CD4-positive, alpha-beta T cell (primary cell): Measurements from ENCODE around the gene LCN9. TPM values are rescaled to one million over a fixed set of nuclear protein-coding genes. Genes with fewer than 3 reads are reported as not detected.

Source experiments
- ATAC-seq: fragments of 200-7000 bp; cut with Tn5 transposase; one replicate; pipeline ENCODE4 v1.10.0; 2022; ENCODE audit warnings: mild to moderate bottlenecking; ENCODE audit not compliant: poor library complexity
- CTCF ChIA-PET: fragments of 350-600 bp; sonication (Branson Sonifier 250); formaldehyde crosslinking; loops from one replicate; lab custom pipeline; 2021; ENCODE audit warnings: antibody characterized with exemption, inconsistent platforms; lab: Charles Lee
- POLR2A ChIA-PET: fragments of 350-600 bp; sonication (Branson Sonifier 250); formaldehyde crosslinking; loops from one replicate; lab custom pipeline; 2021; ENCODE audit warnings: antibody characterized with exemption, inconsistent platforms; lab: Charles Lee
- DNase-seq, 14 experiments: peaks; one replicate each; pipeline ENCODE4 v3.0.0-alpha.2; 2013 to 2020; ENCODE audit warnings: mixed read lengths in 2 of 14
- H3K27ac ChIP-seq, 2 donors: one replicate each; pipeline versions ENCODE4 v1.5.1 to v1.7.0; 2013; ENCODE audit warnings: low read length in 2 of 2, low read depth in 1 of 2, mild to moderate bottlenecking in 1 of 2
- H3K27me3 ChIP-seq, 2 experiments: 1 replicate in 1 of 2; 2 replicates in 1 of 2; pipeline versions ENCODE4 v1.6.1 to v1.7.0; 2013; ENCODE audit warnings: low read length in 2 of 2, control low read depth in 1 of 2, mild to moderate bottlenecking in 1 of 2, moderate library complexity in 1 of 2; ENCODE audit not compliant: insufficient read depth in 2 of 2, control insufficient read depth in 1 of 2
- H3K36me3 ChIP-seq: one replicate; pipeline ENCODE4 v1.6.1; 2013; ENCODE audit warnings: low read length, control low read depth; ENCODE audit not compliant: insufficient read depth
- H3K4me1 ChIP-seq: one replicate; pipeline ENCODE4 v1.6.1; 2013; ENCODE audit warnings: low read length, control low read depth; ENCODE audit not compliant: insufficient read depth
- H3K4me3 ChIP-seq: one replicate; pipeline ENCODE4 v1.5.1; 2013; ENCODE audit warnings: mild to moderate bottlenecking, low read length, moderate library complexity
- H3K9me3 ChIP-seq, 2 experiments: 1 replicate in 1 of 2; 2 replicates in 1 of 2; pipeline versions ENCODE4 v1.6.1 to v1.7.0; 2013; ENCODE audit warnings: low read length in 2 of 2, mild to moderate bottlenecking in 2 of 2, control low read depth in 1 of 2, moderate library complexity in 1 of 2; ENCODE audit not compliant: control insufficient read depth in 1 of 2, insufficient read depth in 1 of 2
- H3K27ac Mint-ChIP-seq: one replicate; pipeline ENCODE4 v1.8.0; 2020; ENCODE audit warnings: mixed read lengths
- H3K27me3 Mint-ChIP-seq: one replicate; pipeline ENCODE4 v1.8.0; 2021; ENCODE audit warnings: mixed read lengths
- H3K36me3 Mint-ChIP-seq: one replicate; pipeline ENCODE4 v1.8.0; 2021; ENCODE audit warnings: low read depth, mixed read lengths
- H3K4me1 Mint-ChIP-seq: one replicate; pipeline ENCODE4 v1.8.0; 2021; ENCODE audit warnings: low read depth, mixed read lengths
- H3K4me3 Mint-ChIP-seq: one replicate; pipeline ENCODE4 v1.8.0; 2020; ENCODE audit warnings: mild to moderate bottlenecking, mixed read lengths
- H3K9me3 Mint-ChIP-seq: one replicate; pipeline ENCODE4 v1.8.0; 2020; ENCODE audit warnings: mixed read lengths
- CTCF ChIP-seq: fragments of 200-600 bp; IDR thresholded peaks from one replicate; pipeline ENCODE4 v1.8.0; 2022; ENCODE audit warnings: antibody characterized with exemption, mild to moderate bottlenecking
- intact Hi-C, 2 experiments: fragments of 100-400 bp; cut with DNase I in 1 of 2; cut with micrococcal nuclease in 1 of 2; formaldehyde crosslinking; loops; one replicate each; pipeline versions ENCODE4 v1.15.1 to v1.9.0; 2023 to 2025; cut with DNase I, micrococcal nuclease
- total RNA-seq, 174 experiments: library from RNA in 2 of 174; stranded (reverse) in 2 of 174; gene quantifications; one replicate each; pipeline ENCODE4 v1.2.3 and lab custom pipeline; 2021 to 2026

The LCN9 gene
- total RNA-seq, 2 experiments from 2014 or later = not detected

GRCh38 chr9:135711881-135712280 lies 48.8 kb downstream of the LCN9 start:
- intact Hi-C loops = no loop called here
- CTCF ChIA-PET = no interaction called here
- Mint-ChIP-seq H3K9me3 (no peaks in the 10 kb centered on the region), H3K27me3 (peaks cover 30% of the 10 kb centered on the region), H3K4me3 (no peak overlapping the region), H3K4me1 (no peaks in the 10 kb centered on the region), H3K36me3 (no peaks in the 10 kb centered on the region), H3K27ac (no peak overlapping the region)
- H3K27me3 ChIP-seq = peaks cover 20 to 35% of the 10 kb centered on the region in 2 experiments
- H3K4me3 ChIP-seq = no peak overlapping the region
- no peak for ATAC-seq
- H3K36me3 ChIP-seq = no peaks in the 10 kb centered on the region
- no peak for DNase-seq
- no peak overlapping the region for H3K27ac ChIP-seq
- peaks cover 0 to 22% of the 10 kb centered on the region in 2 experiments for H3K9me3 ChIP-seq
- no peaks in the 10 kb centered on the region for H3K4me1 ChIP-seq
- no peak for TF ChIP-seq CTCF
- POLR2A ChIA-PET = no interaction called here

GRCh38 chr9:135712613-135713295 lies 49.6 kb downstream of the LCN9 start:
- DNase-seq = no peak
- Mint-ChIP-seq H3K27me3 (peaks cover 34% of the 10 kb centered on the region), H3K27ac (no peak overlapping the region), H3K36me3 (no peaks in the 10 kb centered on the region), H3K4me1 (no peaks in the 10 kb centered on the region), H3K4me3 (no peak overlapping the region), H3K9me3 (no peaks in the 10 kb centered on the region)
- H3K4me3 ChIP-seq = no peak overlapping the region
- no peak for ATAC-seq
- TF ChIP-seq CTCF = no peak
- no peaks in the 10 kb centered on the region for H3K4me1 ChIP-seq
- peaks cover 20 to 35% of the 10 kb centered on the region in 2 experiments for H3K27me3 ChIP-seq
- ChIA-PET POLR2A (no interaction called here), CTCF (no interaction called here)
- no peak overlapping the region for H3K27ac ChIP-seq
- peaks cover 0 to 18% of the 10 kb centered on the region in 2 experiments for H3K9me3 ChIP-seq
- intact Hi-C loops = no loop called here
- H3K36me3 ChIP-seq = no peaks in the 10 kb centered on the region

- peaks cover 20 to 39% of the 10 kb centered on the region in 2 experiments for H3K27me3 ChIP-seq
- ATAC-seq (no peak), DNase-seq (no peak)
- Mint-ChIP-seq H3K27ac (no peak overlapping the region), H3K36me3 (no peaks in the 10 kb centered on the region), H3K4me3 (no peak overlapping the region), H3K4me1 (no peaks in the 10 kb centered on the region), H3K27me3 (peaks cover 34% of the 10 kb centered on the region), H3K9me3 (no peaks in the 10 kb centered on the region)
- H3K9me3 ChIP-seq = peaks cover 0 to 18% of the 10 kb centered on the region in 2 experiments
- ChIA-PET POLR2A (no interaction called here), CTCF (no interaction called here)
- intact Hi-C loops = no loop called here
- H3K4me1 ChIP-seq = no peaks in the 10 kb centered on the region
- no peaks in the 10 kb centered on the region for H3K36me3 ChIP-seq
- H3K4me3 ChIP-seq = no peak overlapping the region
- no peak overlapping the region for H3K27ac ChIP-seq
- no peak for TF ChIP-seq CTCF
Measured at GRCh38 chr9:135714242-135715055, 51.3 kb downstream of the LCN9 start.
